GM10248 (cell line): ENCODE data around the gene GALP.

Source experiments
- CTCF ChIA-PET: fragments of 300-600 bp; sonication (Branson Sonifier 250); formaldehyde crosslinking; extraction: SDS; loops from one replicate; lab custom pipeline; 2021; ENCODE audit warnings: antibody characterized with exemption; lab: Yijun Ruan, JAX
- POLR2A ChIA-PET: fragments of 350-650 bp; sonication (Branson Sonifier 250); formaldehyde crosslinking; extraction: SDS; loops from one replicate; lab custom pipeline; 2020; ENCODE audit warnings: antibody characterized with exemption; lab: Yijun Ruan, JAX
- DNase-seq: peaks from one replicate; pipeline ENCODE4 v3.0.0; 2012; ENCODE audit errors: extremely low spot score
- CTCF ChIP-seq: IDR thresholded peaks from 2 replicates; pipeline ENCODE4 v1.5.1; 2012; ENCODE audit warnings: mild to moderate bottlenecking, low read depth; ENCODE audit errors: extremely low read depth, missing control alignments, control extremely low read depth

Gene GALP

DNA sequence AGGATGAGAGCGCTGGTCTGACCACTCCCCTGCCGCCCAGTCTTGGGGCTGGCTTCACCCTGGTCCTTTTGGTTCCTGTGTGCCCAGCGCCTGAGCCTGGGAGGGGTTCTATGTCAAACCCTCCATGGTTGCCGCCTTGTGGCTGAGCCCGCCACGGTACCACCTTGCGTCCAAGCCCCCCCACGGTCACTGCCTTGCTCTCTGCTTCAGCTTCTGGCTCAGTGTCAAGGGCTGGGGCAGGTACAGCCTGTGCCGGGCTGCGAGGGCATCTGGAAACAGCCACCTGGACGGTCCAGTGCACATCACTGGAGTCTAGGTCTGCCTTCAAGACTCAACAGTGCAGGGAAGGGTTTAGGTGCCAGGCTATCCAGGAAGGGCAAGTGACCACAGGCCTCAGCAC lies 14.3 kb upstream of the GALP start:
- CTCF ChIA-PET, result interaction anchor here (1.2 to 1.7 kb wide), 5 partner anchors 10 to 175 kb away, joined by 3 to 6 read pairs (median 3); no protein-coding TSS in a partner anchor
- no peak for TF ChIP-seq CTCF
- DNase-seq, result no peak
- POLR2A ChIA-PET, result no interaction called here

DNA sequence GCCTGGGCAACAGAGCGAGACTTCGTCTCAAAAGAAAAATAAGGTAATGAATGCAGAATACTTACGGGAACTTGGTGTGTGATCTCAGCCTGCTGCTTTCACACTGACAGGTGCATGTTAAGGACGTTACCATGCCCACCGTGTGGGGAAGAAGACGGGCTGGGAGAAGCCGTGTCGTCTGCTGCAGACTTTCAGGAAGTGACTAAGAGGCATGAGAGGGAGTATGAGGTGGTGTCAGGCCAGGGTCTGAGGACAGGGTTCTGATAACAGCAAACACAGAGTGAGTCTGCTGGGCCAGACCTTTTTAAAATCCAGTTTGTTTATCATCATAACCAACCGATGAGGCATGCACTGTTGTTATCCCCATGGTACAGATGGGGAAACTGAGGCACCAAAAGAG lies 13.6 kb upstream of the GALP start:
- no peak for TF ChIP-seq CTCF
- DNase-seq, result no peak
- CTCF ChIA-PET, result interaction anchor here (1.4 to 1.7 kb wide), 3 partner anchors 9 to 174 kb away, joined by 3 read pairs; no protein-coding TSS in a partner anchor
- POLR2A ChIA-PET, result no interaction called here

DNA sequence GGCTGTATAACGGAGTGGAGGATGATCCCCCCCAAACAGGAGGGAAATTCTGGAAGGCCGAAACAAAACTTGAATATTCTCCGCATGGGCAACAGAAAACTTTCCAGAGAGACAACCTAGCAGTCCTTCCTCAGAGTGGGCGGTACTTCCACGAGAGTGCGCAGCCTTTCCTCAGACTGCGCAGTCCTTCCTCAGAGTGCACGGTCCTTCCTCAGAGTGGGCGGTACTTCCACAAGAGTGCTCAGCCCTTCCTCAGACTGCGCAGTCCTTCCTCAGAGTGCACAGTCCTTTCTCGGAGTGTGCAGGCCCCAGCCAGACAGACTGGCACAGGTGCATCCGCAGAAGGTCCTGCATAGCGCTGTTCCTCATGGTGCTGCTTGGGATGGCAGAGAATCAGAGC lies 12.7 kb upstream of the GALP start:
- CTCF ChIA-PET, result interaction anchor here (1.7 kb wide), 2 partner anchors 9 to 82 kb away, joined by 3 to 5 read pairs; no protein-coding TSS in a partner anchor
- POLR2A ChIA-PET, result no interaction called here
- TF ChIP-seq CTCF, result no peak
- no peak for DNase-seq

DNA sequence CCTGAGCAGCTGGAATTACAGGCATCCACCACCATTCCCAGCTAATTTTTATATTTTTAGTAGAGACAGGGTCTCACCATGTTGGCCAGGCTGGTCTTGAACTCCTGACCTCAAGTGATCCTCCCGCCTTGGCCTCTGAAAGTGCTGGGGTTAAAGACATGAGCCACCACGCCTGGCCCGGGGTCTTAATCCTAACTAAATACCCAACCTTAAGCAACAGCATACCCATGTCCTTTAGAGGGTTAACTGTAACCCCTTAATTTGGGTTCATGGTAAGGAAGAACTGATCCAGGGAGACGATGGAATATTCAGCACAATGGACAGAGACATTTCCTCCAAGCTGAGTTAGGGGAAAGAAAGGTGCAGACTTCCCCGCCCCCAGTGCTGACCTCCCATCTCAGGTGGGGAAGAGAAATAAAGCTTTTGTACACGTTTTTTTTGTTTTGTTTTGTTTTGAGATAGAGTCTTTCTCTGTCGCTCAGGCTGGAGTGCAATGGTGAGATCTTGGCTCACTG lies 8.7 kb upstream of the GALP start:
- POLR2A ChIA-PET, result no interaction called here
- CTCF ChIA-PET, result interaction anchor here (0.7 to 0.9 kb wide), 2 partner anchors 8 to 86 kb away, joined by 3 read pairs; no protein-coding TSS in a partner anchor
- no peak for TF ChIP-seq CTCF
- DNase-seq, result no peak

DNA sequence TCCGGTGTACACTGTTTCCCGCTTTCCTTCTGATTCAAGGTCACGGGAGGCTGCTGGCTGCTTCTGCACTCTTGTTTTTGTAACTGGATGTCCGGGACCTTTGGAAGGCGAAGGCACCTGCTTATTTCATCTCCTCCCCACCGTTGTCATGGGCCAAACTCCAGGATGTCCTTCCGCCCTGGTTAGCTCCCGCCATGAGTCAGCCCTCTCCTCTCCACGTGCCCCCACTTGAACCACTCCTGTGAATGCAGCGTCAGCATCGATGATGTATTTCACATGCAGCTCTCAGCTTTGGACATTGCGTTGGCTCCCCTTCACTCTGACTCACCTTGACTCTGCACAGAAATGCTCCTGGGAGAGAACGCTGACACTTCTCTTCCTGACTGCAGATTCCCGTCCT lies 5.5 kb upstream of the GALP start:
- TF ChIP-seq CTCF, result no peak
- CTCF ChIA-PET, result interaction anchor here (2.0 kb wide), 1 partner anchor 65 kb away, joined by 7 read pairs; no protein-coding TSS in a partner anchor
- POLR2A ChIA-PET, result no interaction called here
- DNase-seq, result no peak

- ChIA-PET CTCF (interaction anchor here (1.3 to 2.2 kb wide), 4 partner anchors 13 to 95 kb away, joined by 3 to 8 read pairs (median 6); no protein-coding TSS in a partner anchor), POLR2A (no interaction called here)
Measured at GRCh38 chr19:56174086-56174485, 1.7 kb upstream of the GALP start.

More at GRCh38 chr19:56174086-56174485, 1.7 kb upstream of the GALP start:
- no peak for DNase-seq
- TF ChIP-seq CTCF, result no peak
